NT2/D1 (cell line): ENCODE results near the gene USE1.

Source experiments
- DNase-seq: peaks from one replicate; pipeline ENCODE4 v3.0.0-alpha.2; 2011; ENCODE audit warnings: low read depth, low spot score
- H3K27me3 ChIP-seq: 2 replicates; pipeline ENCODE4 v1.6.0; 2011; ENCODE audit warnings: mild to moderate bottlenecking; ENCODE audit not compliant: insufficient read length, insufficient read depth
- H3K36me3 ChIP-seq: 2 replicates; pipeline ENCODE4 v1.6.1; 2011; ENCODE audit warnings: mild to moderate bottlenecking, low read length, mixed read lengths; ENCODE audit not compliant: insufficient read depth, insufficient read length
- H3K4me1 ChIP-seq: 2 replicates; pipeline ENCODE4 v1.5.1; 2011; ENCODE audit not compliant: insufficient read depth, insufficient read length
- H3K4me3 ChIP-seq: 2 replicates; pipeline ENCODE4 v1.5.1; 2011; ENCODE audit warnings: low read depth; ENCODE audit not compliant: insufficient read length
- H3K9ac ChIP-seq: 2 replicates; pipeline ENCODE4 v1.6.0; 2011; ENCODE audit warnings: low read depth; ENCODE audit not compliant: insufficient read length
- H3K9me3 ChIP-seq: 2 replicates; pipeline ENCODE4 v1.5.1; 2011; ENCODE audit warnings: mild to moderate bottlenecking, low read length; ENCODE audit not compliant: insufficient read depth
- SUZ12 ChIP-seq: IDR thresholded peaks from 2 replicates; pipeline ENCODE4 v1.6.1; 2011; ENCODE audit not compliant: insufficient read length, insufficient read depth; ENCODE audit errors: extremely low read depth
- YY1 ChIP-seq: IDR thresholded peaks from 2 replicates; pipeline ENCODE4 v1.6.1; 2011; ENCODE audit not compliant: insufficient read length, insufficient read depth
- ZNF274 ChIP-seq: IDR thresholded peaks from 2 replicates; pipeline ENCODE4 v1.6.1; 2011; ENCODE audit warnings: mild to moderate bottlenecking, low read depth, low read length

USE1 gene

DNA sequence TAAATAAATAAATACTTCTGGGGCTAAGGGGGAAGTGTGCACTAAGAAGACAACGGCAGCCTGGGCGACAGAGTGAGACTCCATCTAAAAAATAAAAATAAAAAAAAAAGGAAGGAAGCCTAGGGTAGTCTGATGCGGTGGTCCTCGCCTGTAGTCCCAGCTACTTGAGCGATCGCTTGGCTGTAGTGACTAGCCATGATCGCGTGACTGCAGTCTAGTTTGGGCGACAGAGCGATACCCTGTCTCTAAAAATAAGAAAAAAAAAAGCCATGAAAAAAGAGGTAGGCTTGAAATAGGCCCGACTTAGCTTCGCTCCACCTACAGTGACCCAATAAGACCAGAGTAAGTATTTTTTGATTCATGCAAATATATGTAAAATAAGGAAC lies 51.4 kb downstream of the USE1 start:
- no peak for DNase-seq
- Histone ChIP-seq H3K36me3 (peaks cover 24% of the 10 kb centered on the region), H3K9me3 (no peaks in the 10 kb centered on the region), H3K9ac (no peak overlapping the region), H3K4me1 (no peaks in the 10 kb centered on the region), H3K4me3 (no peak overlapping the region), H3K27me3 (no peaks in the 10 kb centered on the region)
- TF ChIP-seq ZNF274: no peak
- no peak for TF ChIP-seq YY1

DNA sequence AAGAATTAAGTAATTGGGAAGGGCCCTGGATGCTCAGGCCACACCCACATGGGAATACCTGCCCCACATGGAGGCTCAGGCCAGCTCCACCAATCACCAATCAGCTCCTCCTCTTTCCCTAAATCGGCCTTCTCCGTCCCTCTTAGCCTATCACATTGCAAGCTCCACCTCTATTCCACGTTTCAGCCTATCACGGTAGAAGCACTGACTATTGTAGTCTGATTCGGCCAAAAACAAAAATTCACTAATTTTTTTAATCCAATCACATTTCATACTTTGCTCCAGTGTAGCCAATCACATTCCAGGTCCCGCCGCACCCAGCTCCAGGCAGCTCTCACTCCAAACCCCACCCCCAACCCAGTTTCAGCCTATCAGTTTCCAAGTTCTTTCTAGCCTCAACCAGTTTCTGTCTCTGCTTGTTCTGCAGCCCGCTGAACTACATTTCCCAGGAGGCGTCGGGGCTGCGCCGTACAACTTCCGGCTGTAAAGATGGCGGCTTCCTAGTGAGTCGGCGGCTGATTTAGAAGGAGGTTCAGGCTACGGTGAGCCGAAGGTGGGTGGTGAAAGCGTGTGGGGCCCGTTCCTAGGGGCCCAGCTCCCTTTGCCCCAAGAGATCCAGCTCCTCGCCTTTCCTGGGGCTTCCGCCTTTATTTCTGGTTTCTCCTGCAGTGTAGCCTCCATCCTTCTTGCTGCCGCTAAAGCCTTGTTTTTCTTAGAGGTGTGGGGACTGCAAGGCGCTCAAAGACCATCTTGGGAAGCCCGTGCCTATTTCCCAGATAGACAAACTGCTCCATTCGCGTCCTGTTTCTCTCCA lies 52.0 kb downstream of the USE1 start, which contains the start of gene BABAM1:
Gene BABAM1 (plus strand): TSS at position 469 of the 814 bp plus-strand sequence. CDS start 1,364 bp downstream, outside the sequence.
- no peaks in the 10 kb centered on the region for H3K4me1 ChIP-seq
- peak within 1 kb of the TSS; percentile 85 for H3K4me3 ChIP-seq
- no peak for TF ChIP-seq ZNF274
- peak; percentile 90 for TF ChIP-seq YY1
- H3K27me3 ChIP-seq: no peaks in the 10 kb centered on the region
- DNase-seq: peak; percentile 97
- H3K9me3 ChIP-seq: no peaks in the 10 kb centered on the region
- peaks cover 30% of the 10 kb centered on the region for H3K36me3 ChIP-seq
- H3K9ac ChIP-seq: peak within 1 kb of the TSS; percentile 94

DNA sequence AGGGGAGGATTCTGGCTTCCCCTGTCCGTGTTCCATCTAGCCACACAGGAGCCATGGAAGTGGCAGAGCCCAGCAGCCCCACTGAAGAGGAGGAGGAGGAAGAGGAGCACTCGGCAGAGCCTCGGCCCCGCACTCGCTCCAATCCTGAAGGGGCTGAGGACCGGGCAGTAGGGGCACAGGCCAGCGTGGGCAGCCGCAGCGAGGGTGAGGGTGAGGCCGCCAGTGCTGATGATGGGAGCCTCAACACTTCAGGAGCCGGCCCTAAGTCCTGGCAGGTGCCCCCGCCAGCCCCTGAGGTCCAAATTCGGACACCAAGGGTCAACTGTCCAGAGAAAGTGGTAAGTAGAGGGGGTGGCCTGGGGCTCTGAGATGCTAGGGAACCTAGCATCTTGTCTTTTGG lies 53.6 kb downstream of the USE1 start:
- TF ChIP-seq SUZ12 (no peak), YY1 (no peak), ZNF274 (no peak)
- no peaks in the 10 kb centered on the region for H3K4me1 ChIP-seq
- DNase-seq: no peak
- H3K36me3 ChIP-seq: peaks cover 38% of the 10 kb centered on the region
- H3K9ac ChIP-seq: no peak overlapping the region
- no peaks in the 10 kb centered on the region for H3K27me3 ChIP-seq
- no peak overlapping the region for H3K4me3 ChIP-seq
- no peaks in the 10 kb centered on the region for H3K9me3 ChIP-seq
